ENCODE results near the gene TM4SF4.

Gene TM4SF4

GRCh38 chr3:149453140-149453805 is 21.2 kb upstream of the TM4SF4 start:
- WGBS (ENCODE audit: extremely low coverage, insufficient coverage, insufficient read length) = no CpG with 5 or more reads among the region's 1 CpG
- peak overlapping the region; percentile 20 for H4K91ac ChIP-seq (ENCODE audit: low read depth, low read length)
- no peak overlapping the region for H3K4ac ChIP-seq (ENCODE audit: low read depth, low read length)
- no peak overlapping the region for H4K8ac ChIP-seq (ENCODE audit: low read depth, low read length)
- H3K4me2 ChIP-seq (ENCODE audit: low read length) = no peak overlapping the region
- no peak overlapping the region for H2BK120ac ChIP-seq (ENCODE audit: insufficient read depth, low read length, poor library complexity)
- no peak overlapping the region for H3K9ac ChIP-seq (ENCODE audit: low read length)
- H2BK12ac ChIP-seq (ENCODE audit: low read length) = no peak overlapping the region
- peaks cover 0 to 2% of the 10 kb centered on the region in 2 experiments for H3K36me3 ChIP-seq (ENCODE audit: control insufficient read depth in 1 of 2, insufficient read depth in 2 of 2, low read length in 2 of 2)
- H3K18ac ChIP-seq (ENCODE audit: low read length) = no peak overlapping the region
- no peak overlapping the region for H2AK5ac ChIP-seq (ENCODE audit: low read length)
- no peak overlapping the region for H3K4me3 ChIP-seq (ENCODE audit: low read depth, low read length)
- H2BK5ac ChIP-seq (ENCODE audit: low read depth, low read length, poor library complexity) = peak overlapping the region; percentile 26
- no peak overlapping the region for H3K23ac ChIP-seq (ENCODE audit: low read length)
- H3K27me3 ChIP-seq (ENCODE audit: insufficient read depth, low read length) = no peaks in the 10 kb centered on the region
- H3K27ac ChIP-seq (ENCODE audit: low read depth, low read length) = no peak overlapping the region
- DNase-seq = no peak
- peaks cover 8 to 12% of the 10 kb centered on the region in 2 experiments for H3K4me1 ChIP-seq (ENCODE audit: control insufficient read depth in 1 of 2, insufficient read depth in 2 of 2, low read length in 2 of 2)
- H3K9me3 ChIP-seq (ENCODE audit: insufficient read depth, low read depth, low read length) = peaks cover 8% of the 10 kb centered on the region
- H3K14ac ChIP-seq (ENCODE audit: low read length) = no peak overlapping the region
- peaks cover 5% of the 10 kb centered on the region for H3K79me1 ChIP-seq (ENCODE audit: low read length)
- no peak overlapping the region for H2AFZ ChIP-seq (ENCODE audit: insufficient read depth, low read length, poor library complexity)
- no peak overlapping the region for H4K12ac ChIP-seq (ENCODE audit: low read depth, low read length)
- no peaks in the 10 kb centered on the region for H3K79me2 ChIP-seq (ENCODE audit: control insufficient read depth, insufficient read depth, low read length, poor library complexity)

DNA sequence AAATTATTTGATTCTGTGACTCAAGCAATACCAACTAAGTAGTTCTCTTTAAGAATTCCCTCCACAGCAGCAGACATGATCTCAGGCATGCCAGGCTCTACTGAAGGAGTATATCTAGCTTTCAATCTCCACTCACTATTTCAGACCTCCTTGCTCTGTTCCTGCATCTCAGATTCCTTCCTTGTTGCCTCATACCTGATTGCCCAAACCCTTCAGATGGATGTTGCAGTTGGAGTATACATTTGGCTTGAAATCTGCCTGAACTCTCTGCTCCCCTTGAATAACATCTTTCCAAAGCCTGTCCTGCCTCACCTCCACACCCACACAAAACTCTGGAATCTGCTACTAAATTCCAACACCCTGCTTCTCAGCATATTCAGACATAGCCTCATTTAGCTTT is 19.8 kb upstream of the TM4SF4 start:
- Histone ChIP-seq H3K18ac (ENCODE audit: low read length) (no peak overlapping the region), H3K79me1 (ENCODE audit: low read length) (no peaks in the 10 kb centered on the region), H2BK12ac (ENCODE audit: low read length) (no peak overlapping the region), H3K36me3 (ENCODE audit: control insufficient read depth in 1 of 2, insufficient read depth in 2 of 2, low read length in 2 of 2) (peaks cover 0 to 2% of the 10 kb centered on the region in 2 experiments), H3K4me1 (ENCODE audit: control insufficient read depth in 1 of 2, insufficient read depth in 2 of 2, low read length in 2 of 2) (peaks cover 3 to 8% of the 10 kb centered on the region in 2 experiments), H3K9ac (ENCODE audit: low read length) (no peak overlapping the region), H3K79me2 (ENCODE audit: control insufficient read depth, insufficient read depth, low read length, poor library complexity) (no peaks in the 10 kb centered on the region), H2BK120ac (ENCODE audit: insufficient read depth, low read length, poor library complexity) (no peak overlapping the region), H4K91ac (ENCODE audit: low read depth, low read length) (no peak overlapping the region), H4K12ac (ENCODE audit: low read depth, low read length) (no peak overlapping the region), H3K4me2 (ENCODE audit: low read length) (peak overlapping the region; percentile 13), H2AFZ (ENCODE audit: insufficient read depth, low read length, poor library complexity) (no peak overlapping the region), H2BK5ac (ENCODE audit: low read depth, low read length, poor library complexity) (no peak overlapping the region), H4K8ac (ENCODE audit: low read depth, low read length) (no peak overlapping the region), H3K4me3 (ENCODE audit: low read depth, low read length) (no peak overlapping the region), H3K14ac (ENCODE audit: low read length) (no peak overlapping the region), H3K4ac (ENCODE audit: low read depth, low read length) (no peak overlapping the region), H3K23ac (ENCODE audit: low read length) (no peak overlapping the region), H3K27ac (ENCODE audit: low read depth, low read length) (peak overlapping the region; percentile 69), H3K9me3 (ENCODE audit: insufficient read depth, low read depth, low read length) (peaks cover 8% of the 10 kb centered on the region), H2AK5ac (ENCODE audit: low read length) (no peak overlapping the region), H3K27me3 (ENCODE audit: insufficient read depth, low read length) (no peaks in the 10 kb centered on the region)
- DNase-seq = peak; percentile 60 to 87

GRCh38 chr3:149455366-149455765 is 19.1 kb upstream of the TM4SF4 start:
- Histone ChIP-seq H3K9ac (ENCODE audit: low read length) (no peak overlapping the region), H3K4me2 (ENCODE audit: low read length) (no peak overlapping the region), H2AFZ (ENCODE audit: insufficient read depth, low read length, poor library complexity) (no peak overlapping the region), H3K14ac (ENCODE audit: low read length) (no peak overlapping the region), H2BK5ac (ENCODE audit: low read depth, low read length, poor library complexity) (no peak overlapping the region), H3K23ac (ENCODE audit: low read length) (no peak overlapping the region), H3K4me1 (ENCODE audit: control insufficient read depth in 1 of 2, insufficient read depth in 2 of 2, low read length in 2 of 2) (peaks cover 3 to 5% of the 10 kb centered on the region in 2 experiments), H3K18ac (ENCODE audit: low read length) (no peak overlapping the region), H4K91ac (ENCODE audit: low read depth, low read length) (no peak overlapping the region), H2BK120ac (ENCODE audit: insufficient read depth, low read length, poor library complexity) (peak overlapping the region; percentile 57), H2AK5ac (ENCODE audit: low read length) (peak overlapping the region; percentile 90), H3K9me3 (ENCODE audit: insufficient read depth, low read depth, low read length) (peaks cover 8% of the 10 kb centered on the region), H3K27me3 (ENCODE audit: insufficient read depth, low read length) (no peaks in the 10 kb centered on the region), H3K27ac (ENCODE audit: low read depth, low read length) (peak overlapping the region; percentile 73), H3K79me1 (ENCODE audit: low read length) (no peaks in the 10 kb centered on the region), H3K4ac (ENCODE audit: low read depth, low read length) (peak overlapping the region; percentile 72), H3K79me2 (ENCODE audit: control insufficient read depth, insufficient read depth, low read length, poor library complexity) (no peaks in the 10 kb centered on the region), H4K8ac (ENCODE audit: low read depth, low read length) (no peak overlapping the region), H3K4me3 (ENCODE audit: low read depth, low read length) (no peak overlapping the region), H3K36me3 (ENCODE audit: control insufficient read depth in 1 of 2, insufficient read depth in 2 of 2, low read length in 2 of 2) (peaks cover 0 to 2% of the 10 kb centered on the region in 2 experiments), H4K12ac (ENCODE audit: low read depth, low read length) (no peak overlapping the region), H2BK12ac (ENCODE audit: low read length) (peak overlapping the region; percentile 88)
- WGBS (ENCODE audit: extremely low coverage, insufficient coverage, insufficient read length) = no CpG with 5 or more reads among the region's 3 CpGs
- no peak for DNase-seq

DNA sequence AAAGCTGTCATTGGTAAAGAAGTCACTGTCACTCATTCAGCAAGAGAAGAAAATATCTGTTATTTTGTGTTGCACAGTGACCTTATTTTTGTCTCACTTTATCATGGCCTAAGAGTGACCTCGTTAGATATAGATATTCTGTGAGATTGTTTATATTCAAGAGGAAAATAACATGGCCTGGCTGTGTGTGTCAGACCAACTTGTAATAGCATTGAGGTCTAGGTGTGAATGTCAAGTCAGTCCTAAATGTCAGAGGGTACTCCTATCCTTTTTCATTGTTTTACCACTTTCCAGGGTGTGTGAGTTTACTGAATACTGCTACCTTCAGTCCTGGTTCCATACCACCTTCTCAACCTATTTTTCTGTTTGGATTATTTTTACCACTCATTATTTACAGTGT is 18.5 kb upstream of the TM4SF4 start:
- Histone ChIP-seq H3K4me3 (ENCODE audit: low read depth, low read length) (no peak overlapping the region), H2BK12ac (ENCODE audit: low read length) (no peak overlapping the region), H3K18ac (ENCODE audit: low read length) (no peak overlapping the region), H3K23ac (ENCODE audit: low read length) (no peak overlapping the region), H2AFZ (ENCODE audit: insufficient read depth, low read length, poor library complexity) (no peak overlapping the region), H3K4me2 (ENCODE audit: low read length) (no peak overlapping the region), H2BK120ac (ENCODE audit: insufficient read depth, low read length, poor library complexity) (no peak overlapping the region), H3K4me1 (ENCODE audit: control insufficient read depth in 1 of 2, insufficient read depth in 2 of 2, low read length in 2 of 2) (peaks cover 3 to 5% of the 10 kb centered on the region in 2 experiments), H3K14ac (ENCODE audit: low read length) (no peak overlapping the region), H3K79me2 (ENCODE audit: control insufficient read depth, insufficient read depth, low read length, poor library complexity) (no peaks in the 10 kb centered on the region), H4K8ac (ENCODE audit: low read depth, low read length) (no peak overlapping the region), H3K27me3 (ENCODE audit: insufficient read depth, low read length) (no peaks in the 10 kb centered on the region), H3K36me3 (ENCODE audit: control insufficient read depth in 1 of 2, insufficient read depth in 2 of 2, low read length in 2 of 2) (peaks cover 0 to 2% of the 10 kb centered on the region in 2 experiments), H3K79me1 (ENCODE audit: low read length) (no peaks in the 10 kb centered on the region), H3K4ac (ENCODE audit: low read depth, low read length) (no peak overlapping the region), H3K9me3 (ENCODE audit: insufficient read depth, low read depth, low read length) (peaks cover 8% of the 10 kb centered on the region), H2BK5ac (ENCODE audit: low read depth, low read length, poor library complexity) (no peak overlapping the region), H4K91ac (ENCODE audit: low read depth, low read length) (no peak overlapping the region), H3K27ac (ENCODE audit: low read depth, low read length) (no peak overlapping the region), H2AK5ac (ENCODE audit: low read length) (no peak overlapping the region), H4K12ac (ENCODE audit: low read depth, low read length) (no peak overlapping the region), H3K9ac (ENCODE audit: low read length) (no peak overlapping the region)
- DNase-seq = no peak
- WGBS (ENCODE audit: extremely low coverage, insufficient coverage, insufficient read length) = no CpG with 5 or more reads among the region's 1 CpG

All from trophoblast cell (in vitro differentiated cells and primary cell).